IMR-90 (cell line): ENCODE data around the gene GPRIN3. TPM values are rescaled to one million over a fixed set of nuclear protein-coding genes. Genes with fewer than 3 reads are reported as not detected.

Source experiments
- ATAC-seq: fragments of 200-7000 bp; cut with Tn5 transposase; 2 replicates; pipeline ENCODE4 v1.9.1; 2020; ENCODE audit warnings: low read depth, mild to moderate bottlenecking, moderate library complexity
- BruUV-seq: library from RNA; stranded (reverse); fragments of 400-500 nt; replicated peaks from 2 replicates; lab custom pipeline; 2021; lab: Mats Ljungman, UMichigan
- CTCF ChIA-PET: fragments of 300-600 bp; formaldehyde crosslinking; extraction: SDS; loops from one replicate; lab custom pipeline; 2021; ENCODE audit warnings: antibody characterized with exemption; lab: Yijun Ruan, JAX
- POLR2A ChIA-PET: fragments of 300-600 bp; sonication (Branson Sonifier 250); formaldehyde crosslinking; loops from one replicate; lab custom pipeline; 2022; ENCODE audit warnings: antibody characterized with exemption; ENCODE audit not compliant: unreplicated experiment; lab: Charles Lee
- DNase-seq: peaks from one replicate; pipeline ENCODE4 v3.0.0; 2013
- H2AFZ ChIP-seq: replicated peaks from 2 replicates; pipeline ENCODE3; 2013; ENCODE audit warnings: low read length, mild to moderate bottlenecking; ENCODE audit not compliant: poor library complexity
- H2AK5ac ChIP-seq: 2 replicates; pipeline ENCODE4 v1.6.1; 2013; ENCODE audit warnings: low read depth, low read length, inconsistent platforms
- H2AK9ac ChIP-seq: replicated peaks from 2 replicates; pipeline ENCODE3; 2013; ENCODE audit warnings: mild to moderate bottlenecking, low read depth, low read length, moderate library complexity; ENCODE audit not compliant: poor library complexity
- H2BK120ac ChIP-seq: 2 replicates; pipeline ENCODE4 v1.6.1; 2013; ENCODE audit warnings: low read depth, low read length, inconsistent platforms
- H2BK15ac ChIP-seq: 3 replicates; pipeline ENCODE4 v1.6.1; 2013; ENCODE audit warnings: low read depth, low read length, inconsistent platforms
- H2BK20ac ChIP-seq: 2 replicates; pipeline ENCODE4 v1.6.1; 2013; ENCODE audit warnings: low read depth, mild to moderate bottlenecking, inconsistent platforms, low read length, moderate library complexity
- H2BK5ac ChIP-seq: 2 replicates; pipeline ENCODE4 v1.6.1; 2013; ENCODE audit warnings: mild to moderate bottlenecking, low read depth, low read length, inconsistent platforms; ENCODE audit not compliant: poor library complexity, severe bottlenecking
- H3K14ac ChIP-seq: replicated peaks from 2 replicates; pipeline ENCODE4 v1.6.1; 2013; ENCODE audit warnings: low read depth, low read length, inconsistent platforms
- H3K18ac ChIP-seq: 2 replicates; pipeline ENCODE4 v1.6.1; 2013; ENCODE audit warnings: low read depth, low read length, control low read depth
- H3K23ac ChIP-seq: 2 replicates; pipeline ENCODE4 v1.6.1; 2013; ENCODE audit warnings: low read depth, low read length, inconsistent platforms
- H3K27ac ChIP-seq: 2 replicates; pipeline ENCODE4 v1.5.1; 2013; ENCODE audit warnings: mild to moderate bottlenecking, control low read depth, low read length; ENCODE audit not compliant: insufficient read depth
- H3K27me3 ChIP-seq: 2 replicates; pipeline ENCODE4 v1.6.1; 2013; ENCODE audit warnings: low read length; ENCODE audit not compliant: control insufficient read depth, insufficient read depth
- H3K36me3 ChIP-seq: 2 replicates; pipeline ENCODE4 v1.6.1; 2013; ENCODE audit warnings: low read length, mixed read lengths; ENCODE audit not compliant: control insufficient read depth, insufficient read depth
- H3K4ac ChIP-seq: 2 replicates; pipeline ENCODE4 v1.6.1; 2013; ENCODE audit warnings: low read depth, low read length, inconsistent platforms
- H3K4me1 ChIP-seq: 2 replicates; pipeline ENCODE4 v1.6.1; 2013; ENCODE audit warnings: low read length, mixed read lengths; ENCODE audit not compliant: control insufficient read depth, insufficient read depth
- H3K4me2 ChIP-seq: 2 replicates; pipeline ENCODE4 v1.6.1; 2013; ENCODE audit warnings: low read depth, mild to moderate bottlenecking, control low read depth, low read length, moderate library complexity
- H3K4me3 ChIP-seq: 2 replicates; pipeline ENCODE4 v1.5.1; 2013; ENCODE audit warnings: low read depth, mild to moderate bottlenecking, control low read depth, low read length, moderate library complexity; ENCODE audit not compliant: insufficient read depth
- H3K56ac ChIP-seq: 2 replicates; pipeline ENCODE4 v1.6.1; 2013; ENCODE audit warnings: low read length, inconsistent platforms; ENCODE audit not compliant: insufficient read depth; ENCODE audit errors: extremely low read depth
- H3K79me1 ChIP-seq, 2 experiments: 2 replicates each; pipeline ENCODE4 v1.6.1; 2013; ENCODE audit warnings: low read length in 2 of 2, inconsistent platforms in 1 of 2, low read depth in 1 of 2
- H3K9ac ChIP-seq: 2 replicates; pipeline ENCODE4 v1.6.1; 2013; ENCODE audit warnings: low read depth, low read length, control low read depth
- H3K9me1 ChIP-seq: 2 replicates; pipeline ENCODE4 v1.6.1; 2013; ENCODE audit warnings: low read length, inconsistent platforms; ENCODE audit not compliant: insufficient read depth
- H3K9me3 ChIP-seq: 2 replicates; pipeline ENCODE4 v1.6.1; 2013; ENCODE audit warnings: low read length; ENCODE audit not compliant: control insufficient read depth, insufficient read depth
- H4K20me1 ChIP-seq: 2 replicates; pipeline ENCODE4 v1.6.1; 2013; ENCODE audit warnings: low read length, inconsistent platforms; ENCODE audit not compliant: insufficient read depth
- H4K5ac ChIP-seq: 2 replicates; pipeline ENCODE4 v1.6.1; 2013; ENCODE audit warnings: mild to moderate bottlenecking, low read depth, low read length, control low read depth
- H4K8ac ChIP-seq, 2 experiments: 2 replicates each; pipeline ENCODE4 v1.6.1; 2013; ENCODE audit warnings: low read depth in 2 of 2, low read length in 2 of 2, control low read depth in 1 of 2, inconsistent platforms in 1 of 2
- H4K91ac ChIP-seq: 2 replicates; pipeline ENCODE4 v1.6.1; 2013; ENCODE audit warnings: low read depth, low read length, inconsistent platforms; ENCODE audit not compliant: insufficient read depth
- BHLHE40 ChIP-seq: fragments of 150-350 bp; IDR thresholded peaks from 2 replicates; pipeline ENCODE4 v1.6.1; 2016; ENCODE audit warnings: mild to moderate bottlenecking, low read depth, low read length
- CEBPB ChIP-seq: IDR thresholded peaks from 2 replicates; pipeline ENCODE4 v1.6.1; 2012; ENCODE audit warnings: low read depth, low read length, improper control_type of control experiment
- CHD1 ChIP-seq: IDR thresholded peaks from 2 replicates; pipeline ENCODE4 v1.6.1; 2012; ENCODE audit warnings: low read depth, low read length, improper control_type of control experiment
- CTCF ChIP-seq: conservative IDR thresholded peaks from 2 replicates; pipeline ENCODE4 v1.5.1; 2012; ENCODE audit warnings: mild to moderate bottlenecking, low read depth, low read length, improper control_type of control experiment
- ELK1 ChIP-seq: fragments of 150-350 bp; IDR thresholded peaks from 2 replicates; pipeline ENCODE4 v1.6.1; 2016; ENCODE audit warnings: low read depth, mild to moderate bottlenecking, low read length, moderate library complexity, borderline replicate concordance
- FOS ChIP-seq: fragments of 150-350 bp; IDR thresholded peaks from 2 replicates; pipeline ENCODE4 v1.6.1; 2016; ENCODE audit warnings: low read depth, low read length
- MAFK ChIP-seq: IDR thresholded peaks from 2 replicates; pipeline ENCODE4 v1.6.1; 2012; ENCODE audit warnings: low read depth, low read length, improper control_type of control experiment
- MAZ ChIP-seq: IDR thresholded peaks from 2 replicates; pipeline ENCODE4 v1.6.1; 2012; ENCODE audit warnings: low read depth, mild to moderate bottlenecking, low read length, improper control_type of control experiment, moderate library complexity, borderline replicate concordance
- MXI1 ChIP-seq: IDR thresholded peaks from 2 replicates; pipeline ENCODE4 v1.6.1; 2012; ENCODE audit warnings: low read depth, mild to moderate bottlenecking, low read length, moderate library complexity, borderline replicate concordance
- NFE2L2 ChIP-seq: fragments of 150-350 bp; IDR thresholded peaks from 2 replicates; pipeline ENCODE4 v1.6.1; 2016; ENCODE audit warnings: low read depth, mild to moderate bottlenecking, low read length
- RCOR1 ChIP-seq: IDR thresholded peaks from 2 replicates; pipeline ENCODE4 v1.6.1; 2012; ENCODE audit warnings: mild to moderate bottlenecking, low read length, improper control_type of control experiment; ENCODE audit not compliant: insufficient replicate concordance
- RFX5 ChIP-seq: IDR thresholded peaks from 2 replicates; pipeline ENCODE4 v1.8.0; 2012; ENCODE audit warnings: low read depth, mild to moderate bottlenecking, low read length, moderate library complexity
- USF2 ChIP-seq: fragments of 150-350 bp; IDR thresholded peaks from 2 replicates; pipeline ENCODE4 v1.6.1; 2017; ENCODE audit warnings: mild to moderate bottlenecking, antibody characterized with exemption, low read length, low read depth
- WGBS, 2 experiments: methylation state at CpG; one replicate each; pipeline versions ENCODE4 v1.1.5 to v1.1.7; 2013; ENCODE audit warnings: missing lambda C conversion rate in 2 of 2; ENCODE audit not compliant: insufficient read length in 1 of 2; ENCODE audit errors: extremely low coverage in 2 of 2; 5-methylcytosine and 5-hydroxymethylcytosine counted together
- dilution Hi-C: fragments of 300-500 bp; cut with HindIII; formaldehyde crosslinking; loops from one replicate; pipeline ENCODE4 v1.14.3; 2018; ENCODE audit warnings: low sequenced_read_pairs; ENCODE audit not compliant: unreplicated experiment
- in situ Hi-C: fragments of 300-500 bp; cut with MboI; formaldehyde crosslinking; loops from 3 replicates; pipeline ENCODE4 v1.14.3; 2019; ENCODE audit warnings: low sequenced_read_pairs, inconsistent platforms, mixed read lengths
- intact Hi-C: fragments of 100-400 bp; cut with micrococcal nuclease; formaldehyde crosslinking; loops from 2 replicates; pipeline ENCODE4 v1.10.0; 2022
- polyA plus RNA-seq, 3 experiments: library from polyadenylated mRNA; depleted of rRNA; stranded (reverse); fragments of >200 nt; gene quantifications; 2 replicates each; pipeline ENCODE4 v1.2.3, GENCODE V29; 2012; ENCODE audit warnings: low replicate concordance in 1 of 3
- total RNA-seq: library from RNA; depleted of rRNA; stranded (reverse); fragments of >200 nt; gene quantifications from 2 replicates; pipeline ENCODE4 v1.2.3, GENCODE V29; 2012

GPRIN3 gene
- total and polyA plus RNA-seq, 2 of the 4 experiments (the other 2 are of a cell fraction) = under 0.01 TPM; not detected in 1

GRCh38 chr4:89247951-89248350 is 59.6 kb downstream of the GPRIN3 start:
- Histone ChIP-seq H3K27ac (no peak overlapping the region), H4K20me1 (no peaks in the 10 kb centered on the region), H2AK9ac (no peak overlapping the region), H2BK15ac (no peak overlapping the region), H2AFZ (no peak overlapping the region), H3K79me1 (no peaks in the 10 kb centered on the region), H3K4ac (no peak overlapping the region), H3K18ac (no peak overlapping the region), H3K9me1 (no peaks in the 10 kb centered on the region), H2BK5ac (no peak overlapping the region), H3K4me2 (no peak overlapping the region), H3K27me3 (peaks cover 6% of the 10 kb centered on the region; the same call in 1 of the 2 replicates), H4K91ac (no peak overlapping the region), H3K36me3 (no peaks in the 10 kb centered on the region), H4K5ac (no peak overlapping the region), H2AK5ac (no peak overlapping the region), H3K23ac (no peak overlapping the region), H3K4me3 (no peak overlapping the region), H3K9me3 (no peaks in the 10 kb centered on the region), H3K4me1 (no peaks in the 10 kb centered on the region), H3K9ac (no peak overlapping the region), H3K14ac (no peak overlapping the region), H2BK120ac (no peak overlapping the region), H4K8ac (no peak overlapping the region), H2BK20ac (no peak overlapping the region), H3K56ac (no peak overlapping the region)
- no TSS peak for BruUV-seq
- POLR2A ChIA-PET = no interaction called here
- ATAC-seq (no peak), DNase-seq (no peak)
- TF ChIP-seq BHLHE40 (no peak), CHD1 (no peak), CEBPB (no peak), MAZ (no peak), FOS (no peak), RFX5 (no peak), ELK1 (no peak), USF2 (no peak), MAFK (no peak), NFE2L2 (no peak), CTCF (no peak), MXI1 (no peak), RCOR1 (no peak)
- in situ Hi-C loops (loop anchor here (25.0 kb wide), 1 partner anchor 664 kb away; no protein-coding TSS in a partner anchor), intact Hi-C loops (no loop called here), dilution Hi-C loops (no loop called here)
- CTCF ChIA-PET = interaction anchor here (1.4 to 2.5 kb wide), 2 partner anchors 21 to 187 kb away, joined by 3 to 5 read pairs; no protein-coding TSS in a partner anchor
- WGBS, 2 experiments = 90% methylated on average over 2 of the region's 13 CpGs; no CpG with 5 or more reads in 1 of the 2 experiments
